SJCRH30 (cell line): Measurements from ENCODE around the gene TRDMT1. TPM values are rescaled to one million over a fixed set of nuclear protein-coding genes. Genes with fewer than 3 reads are reported as not detected.
"Not testable (repeated sequence)": the region's sequence is repeated elsewhere in the genome, so short reads cannot be mapped to it uniquely, and the experiment has no call there.

Experiments
- DNase-seq, 2 experiments: peaks; one replicate each; pipeline ENCODE4 v3.0.0-alpha.2; 2015 to 2020
- H3K27ac ChIP-seq: fragments of 250-450 bp; sonication (Bioruptor Pico); 2 replicates; pipeline ENCODE4 v1.5.1; 2020; ENCODE audit warnings: mild to moderate bottlenecking, moderate library complexity
- H3K27me3 ChIP-seq: fragments of 250-450 bp; sonication (Bioruptor Pico); 2 replicates; pipeline ENCODE4 v1.5.1; 2020; ENCODE audit warnings: mild to moderate bottlenecking, moderate library complexity
- H3K36me3 ChIP-seq: fragments of 250-450 bp; sonication (Bioruptor Pico); 2 replicates; pipeline ENCODE4 v1.5.1; 2020; ENCODE audit warnings: mild to moderate bottlenecking, moderate library complexity
- H3K4me1 ChIP-seq: fragments of 250-450 bp; sonication (Bioruptor Pico); 2 replicates; pipeline ENCODE4 v1.5.1; 2020; ENCODE audit warnings: mild to moderate bottlenecking, moderate library complexity
- H3K4me3 ChIP-seq: fragments of 250-450 bp; sonication (Bioruptor Pico); 2 replicates; pipeline ENCODE4 v1.5.1; 2020; ENCODE audit warnings: mild to moderate bottlenecking, moderate library complexity
- H3K9me3 ChIP-seq: fragments of 250-450 bp; sonication (Bioruptor Pico); replicated peaks from 2 replicates; pipeline ENCODE4 v1.5.1; 2020; ENCODE audit warnings: mild to moderate bottlenecking, moderate library complexity
- total RNA-seq: library from RNA; depleted of rRNA; stranded (reverse); fragments of >200 nt; shearing (Covaris generic); gene quantifications from 2 replicates; pipeline ENCODE4 v1.2.3, GENCODE V29; 2014

The TRDMT1 gene
- total RNA-seq, 1 experiment from 2014 or later: 10.8 TPM

DNA sequence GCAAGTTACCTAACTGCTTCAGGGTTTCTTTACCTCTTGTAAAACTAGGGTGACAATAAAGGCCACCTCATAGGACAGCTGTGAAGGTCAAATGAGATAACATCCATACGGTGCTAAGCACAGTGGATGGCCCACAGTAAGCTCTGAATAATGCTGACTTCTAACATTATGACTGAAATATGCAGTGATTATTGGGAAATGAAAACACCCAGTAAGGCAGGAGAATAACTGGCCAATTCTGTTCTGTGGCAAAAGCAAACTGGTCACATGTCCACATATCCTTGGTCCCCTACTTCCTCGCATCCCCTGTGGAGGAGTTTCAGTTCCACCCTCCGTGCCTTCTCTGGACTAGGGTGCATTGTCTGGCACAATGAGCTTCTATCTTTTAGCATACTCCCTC is 73.2 kb downstream of the TRDMT1 start:
- Histone ChIP-seq H3K27ac (no peak overlapping the region), H3K4me3 (no peak overlapping the region), H3K27me3 (no peaks in the 10 kb centered on the region), H3K9me3 (no peaks in the 10 kb centered on the region), H3K36me3 (no peaks in the 10 kb centered on the region), H3K4me1 (peaks cover 11% of the 10 kb centered on the region)
- no peak for DNase-seq

DNA sequence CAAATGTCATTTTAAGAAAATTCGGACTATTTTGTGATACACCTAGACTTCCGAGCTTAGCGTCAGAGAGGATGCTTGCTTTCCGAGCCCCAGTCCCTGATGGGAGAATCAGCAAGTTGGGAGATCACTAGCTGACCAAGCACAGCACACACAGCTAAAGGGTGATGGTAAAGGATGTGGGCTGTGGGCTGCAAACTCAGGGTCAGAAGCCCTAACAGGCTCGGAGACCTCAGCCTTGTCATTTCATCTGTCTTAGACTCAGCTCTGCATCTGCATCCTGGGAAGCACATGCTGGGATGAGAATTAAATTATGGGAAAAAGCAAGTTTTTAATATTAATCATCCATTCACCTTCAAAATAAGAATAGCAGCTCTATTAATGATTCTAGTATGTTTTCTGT is 75.1 kb downstream of the TRDMT1 start:
- DNase-seq: no peak
- Histone ChIP-seq H3K27ac (no peak overlapping the region), H3K4me1 (peaks cover 12% of the 10 kb centered on the region), H3K36me3 (no peaks in the 10 kb centered on the region), H3K4me3 (no peak overlapping the region), H3K9me3 (no peaks in the 10 kb centered on the region), H3K27me3 (no peaks in the 10 kb centered on the region)

DNA sequence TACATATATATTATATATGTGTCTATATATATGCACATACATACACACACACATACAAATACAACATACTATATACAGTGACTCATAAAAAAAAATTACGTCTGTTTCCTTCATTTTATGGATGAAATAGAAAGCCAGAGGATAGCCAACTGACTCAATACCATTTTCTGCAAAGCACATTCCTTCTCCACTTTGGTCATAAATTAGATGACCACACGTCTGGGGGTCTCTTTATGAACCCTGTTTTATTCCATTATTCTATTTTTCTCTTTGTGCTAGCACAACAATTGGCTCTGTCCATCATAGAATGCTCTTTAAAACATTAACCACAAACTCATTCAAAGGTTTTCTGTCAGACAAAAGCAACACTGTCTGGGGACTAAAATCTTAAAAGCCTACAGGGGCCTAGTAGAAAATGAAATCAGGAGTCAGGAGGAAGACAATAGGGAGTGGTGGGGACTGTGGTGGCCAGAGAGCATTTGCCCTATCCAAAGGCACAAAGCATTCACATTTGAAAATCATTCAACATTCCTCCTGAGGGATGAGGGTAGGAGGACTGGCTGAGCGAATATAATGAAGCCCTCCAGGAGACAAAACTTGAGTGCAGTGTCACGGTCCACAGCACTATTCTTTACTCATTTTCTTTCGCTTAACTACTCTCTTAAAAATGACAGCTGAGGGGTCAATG is 76.1 kb downstream of the TRDMT1 start:
- Histone ChIP-seq H3K36me3 (no peaks in the 10 kb centered on the region), H3K4me3 (no peak overlapping the region), H3K4me1 (peaks cover 12% of the 10 kb centered on the region), H3K27ac (0 out of 2 replicates have a peak overlapping the region, but pooled peaks have one; percentile 9), H3K9me3 (no peaks in the 10 kb centered on the region), H3K27me3 (no peaks in the 10 kb centered on the region)
- DNase-seq: peak in 1 of 2 experiments; percentile 59

DNA sequence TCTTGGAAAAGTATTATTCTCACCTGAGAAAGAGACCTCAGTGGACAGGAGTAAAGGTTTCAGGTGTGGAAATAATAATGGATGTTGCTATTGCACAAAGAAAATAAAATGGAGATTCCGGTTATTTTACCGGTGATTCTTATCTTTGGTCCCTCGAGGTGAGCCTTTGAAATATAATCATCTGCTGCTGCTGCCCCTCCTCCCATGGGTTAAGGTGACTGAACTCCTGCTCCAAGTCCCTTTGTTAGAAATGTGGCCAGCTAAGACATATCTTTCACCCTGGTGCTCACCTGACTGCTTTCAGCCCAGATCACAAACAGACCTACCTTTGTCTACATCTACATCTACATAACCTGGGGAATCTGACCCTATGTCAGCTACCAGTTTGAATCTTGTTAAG is 77.5 kb downstream of the TRDMT1 start:
- Histone ChIP-seq H3K9me3 (no peaks in the 10 kb centered on the region), H3K36me3 (no peaks in the 10 kb centered on the region), H3K27me3 (no peaks in the 10 kb centered on the region), H3K27ac (no peak overlapping the region), H3K4me1 (peaks cover 12% of the 10 kb centered on the region), H3K4me3 (no peak overlapping the region)
- no peak for DNase-seq

DNA sequence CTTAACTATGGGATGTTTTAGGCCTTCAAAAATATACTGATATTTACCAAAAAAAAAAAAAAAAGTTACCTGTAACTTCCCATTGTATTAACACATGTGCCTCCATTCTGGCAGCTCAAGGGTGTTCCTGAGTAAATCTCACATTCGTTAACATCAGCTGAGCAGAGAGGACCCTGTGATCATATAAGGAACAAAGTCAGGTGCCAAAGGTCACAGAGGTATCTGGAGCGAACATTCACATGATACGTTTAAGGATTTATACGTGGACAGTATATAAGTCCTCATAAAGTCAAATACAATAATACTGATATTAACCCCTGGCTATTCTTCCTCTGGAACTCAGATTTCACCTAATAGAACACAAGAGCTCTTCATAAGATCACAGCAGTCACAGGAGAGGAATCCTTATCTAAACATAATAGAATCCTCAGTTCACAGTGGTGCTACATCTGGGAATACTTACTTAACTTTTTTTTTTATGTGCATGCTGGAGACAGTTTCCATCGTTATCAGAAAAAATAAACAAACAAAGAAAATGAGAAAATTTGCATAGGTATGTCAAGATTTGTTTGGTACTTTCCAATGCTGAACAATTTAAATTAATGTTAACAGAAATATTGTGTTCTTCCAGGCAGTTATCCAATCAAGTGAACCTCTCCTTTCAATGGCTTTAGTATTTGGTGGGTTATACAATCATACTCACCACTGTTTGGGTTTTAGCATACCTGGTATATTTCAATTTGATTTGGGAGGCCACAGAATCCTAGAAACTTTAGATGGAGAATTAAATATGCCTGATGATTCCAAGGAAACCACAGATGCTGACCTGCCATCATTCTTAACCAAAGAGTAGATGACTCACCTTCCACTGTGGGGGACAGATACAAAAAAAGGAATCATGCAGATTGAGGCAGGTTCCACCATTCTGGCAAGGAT is 78.5 kb downstream of the TRDMT1 start:
- Histone ChIP-seq H3K36me3 (no peaks in the 10 kb centered on the region), H3K4me3 (no peak overlapping the region), H3K4me1 (peaks cover 12% of the 10 kb centered on the region), H3K27ac (no peak overlapping the region), H3K27me3 (no peaks in the 10 kb centered on the region), H3K9me3 (no peaks in the 10 kb centered on the region)
- peak in 1 of 2 experiments; percentile 15 for DNase-seq

DNA sequence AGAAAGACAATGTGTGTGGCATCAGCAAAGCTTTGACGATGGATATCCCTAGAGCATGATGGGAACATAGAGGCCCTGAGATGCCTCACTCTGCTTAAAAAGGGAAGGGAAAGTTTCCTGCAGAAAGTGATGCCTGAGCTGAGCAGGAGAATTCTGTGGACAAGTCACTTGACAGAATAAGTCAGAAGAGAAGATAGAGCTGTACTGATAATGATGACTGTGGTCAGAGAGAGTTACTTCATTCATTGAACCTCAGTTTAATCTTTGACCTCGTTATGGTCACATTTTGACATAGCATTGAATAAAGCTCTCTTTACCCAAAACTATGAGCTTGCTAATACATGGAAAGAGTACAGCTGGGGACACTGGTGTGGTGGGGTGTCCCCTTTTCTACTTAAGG is 79.4 kb downstream of the TRDMT1 start:
- no peak overlapping the region for H3K4me3 ChIP-seq
- no peak for DNase-seq
- no peaks in the 10 kb centered on the region for H3K9me3 ChIP-seq
- H3K4me1 ChIP-seq: peaks cover 12% of the 10 kb centered on the region
- H3K36me3 ChIP-seq: no peaks in the 10 kb centered on the region
- H3K27me3 ChIP-seq: no peaks in the 10 kb centered on the region
- H3K27ac ChIP-seq: no peak overlapping the region

DNA sequence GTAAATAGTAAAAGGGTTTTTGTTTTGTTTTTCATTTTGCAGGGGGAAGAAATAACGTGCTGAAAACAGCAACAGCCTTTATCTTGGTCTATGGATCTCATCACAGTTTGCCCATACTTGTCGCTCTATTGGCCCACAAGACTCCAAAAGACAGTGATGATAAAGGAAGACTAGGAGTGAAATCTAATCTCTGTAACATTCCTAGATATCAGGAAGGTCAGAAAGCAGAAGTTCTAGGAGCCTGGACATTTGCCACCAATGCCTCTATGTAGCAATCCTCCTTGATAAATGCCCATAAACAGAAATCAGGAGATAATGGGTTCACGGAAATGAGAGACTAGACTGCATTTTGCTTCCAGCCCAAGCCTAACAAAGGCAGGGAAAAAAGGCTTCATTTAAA is 80.8 kb downstream of the TRDMT1 start:
- H3K36me3 ChIP-seq: no peaks in the 10 kb centered on the region
- no peaks in the 10 kb centered on the region for H3K9me3 ChIP-seq
- H3K27ac ChIP-seq: no peak overlapping the region
- no peaks in the 10 kb centered on the region for H3K27me3 ChIP-seq
- H3K4me3 ChIP-seq: no peak overlapping the region
- no peak for DNase-seq
- H3K4me1 ChIP-seq: peaks cover 12% of the 10 kb centered on the region

DNA sequence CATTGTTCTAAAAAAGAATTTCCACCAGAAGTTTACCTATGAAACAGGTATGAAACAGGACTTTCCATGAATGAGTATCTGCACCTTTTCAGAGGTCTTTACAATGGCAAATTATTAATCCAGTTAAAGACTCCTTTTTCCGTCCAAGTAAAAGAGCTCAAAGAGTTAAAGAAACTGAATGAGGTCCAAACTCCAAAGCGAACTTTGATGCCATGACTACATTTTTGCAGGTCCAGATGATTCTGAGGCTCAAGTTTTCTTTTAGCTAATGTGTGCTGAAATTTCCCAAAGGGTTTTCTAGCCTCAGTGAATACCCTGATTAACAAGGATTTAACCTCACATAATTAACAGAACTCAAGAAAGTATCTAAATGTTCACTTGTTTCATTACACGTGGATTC is 81.6 kb downstream of the TRDMT1 start:
- Histone ChIP-seq H3K4me3 (no peak overlapping the region), H3K27me3 (no peaks in the 10 kb centered on the region), H3K4me1 (peaks cover 8% of the 10 kb centered on the region), H3K9me3 (no peaks in the 10 kb centered on the region), H3K36me3 (no peaks in the 10 kb centered on the region), H3K27ac (no peak overlapping the region)
- DNase-seq: no peak

DNA sequence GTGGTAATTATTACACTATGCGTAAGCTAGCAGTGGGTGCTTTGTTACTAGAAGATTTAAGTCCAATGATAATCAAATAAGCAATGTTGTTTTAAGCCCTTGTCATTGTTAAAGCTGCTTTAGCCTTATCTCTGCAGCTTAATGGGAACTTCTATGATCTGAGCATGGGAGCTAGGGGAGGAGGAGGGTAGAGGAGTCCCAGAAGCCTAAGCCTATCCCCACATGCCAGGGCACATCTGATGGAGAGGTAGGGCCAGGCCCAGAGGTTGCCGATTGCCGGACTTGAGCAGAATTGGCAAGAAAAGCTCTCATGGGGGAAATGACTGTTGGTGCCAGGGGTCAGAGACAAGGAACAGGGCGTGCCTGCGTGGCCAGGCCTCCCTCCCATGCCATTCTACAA is 85.3 kb downstream of the TRDMT1 start:
- H3K36me3 ChIP-seq: no peaks in the 10 kb centered on the region
- no peak overlapping the region for H3K27ac ChIP-seq
- H3K4me1 ChIP-seq: no peaks in the 10 kb centered on the region
- no peaks in the 10 kb centered on the region for H3K27me3 ChIP-seq
- H3K4me3 ChIP-seq: no peak overlapping the region
- no peak for DNase-seq
- H3K9me3 ChIP-seq: no peaks in the 10 kb centered on the region

DNA sequence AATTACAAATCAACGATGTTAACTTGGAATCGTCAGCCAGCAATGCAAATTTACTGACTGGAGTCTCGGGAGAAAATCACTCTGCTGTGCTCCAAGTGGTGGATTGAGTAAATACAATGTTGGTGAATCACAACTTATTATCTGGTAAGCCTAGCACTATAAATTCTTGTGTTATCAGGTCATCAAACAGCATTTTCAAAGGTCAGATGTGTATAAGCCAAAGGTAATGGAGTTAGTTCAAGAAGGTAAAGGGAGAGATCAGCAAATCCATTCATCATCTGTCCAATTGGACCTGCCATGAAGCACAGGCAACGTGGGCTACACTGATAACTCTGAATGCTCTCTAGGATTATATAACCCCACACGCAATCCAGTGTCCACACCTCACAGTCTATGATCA is 85.8 kb downstream of the TRDMT1 start:
- Histone ChIP-seq H3K9me3 (no peaks in the 10 kb centered on the region), H3K27me3 (no peaks in the 10 kb centered on the region), H3K4me1 (no peaks in the 10 kb centered on the region), H3K27ac (no peak overlapping the region), H3K4me3 (no peak overlapping the region), H3K36me3 (no peaks in the 10 kb centered on the region)
- no peak for DNase-seq

DNA sequence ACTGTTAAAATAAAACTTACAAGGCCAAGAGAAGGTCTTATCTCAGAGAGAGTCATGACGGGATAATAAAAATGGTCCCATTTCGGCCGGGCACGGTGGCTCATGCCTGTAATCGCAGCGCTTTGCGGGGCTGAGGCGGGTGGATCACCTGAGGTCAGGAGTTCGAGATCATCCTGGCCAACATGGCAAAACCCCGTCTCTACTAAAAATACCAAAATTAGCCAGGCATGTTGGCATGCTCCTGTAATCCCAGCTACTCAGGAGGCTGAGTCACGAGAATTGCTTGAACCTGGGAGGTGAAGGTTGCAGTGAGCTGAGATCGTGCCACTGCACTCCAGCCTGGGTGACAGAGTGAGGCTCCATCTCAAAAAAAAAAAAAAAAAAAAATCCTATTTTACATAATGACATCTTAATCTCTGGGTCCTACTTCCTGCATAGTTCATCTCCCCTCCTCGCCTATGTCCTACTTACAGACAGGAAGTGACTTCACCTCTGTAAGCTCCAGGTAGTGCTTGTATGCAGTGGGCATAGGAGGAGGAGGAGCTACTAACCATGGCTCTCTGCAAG is 86.5 kb downstream of the TRDMT1 start:
- not testable (repeated sequence) for H3K27ac ChIP-seq, H3K4me1 ChIP-seq, H3K9me3 ChIP-seq, H3K27me3 ChIP-seq, DNase-seq, H3K36me3 ChIP-seq, H3K4me3 ChIP-seq

DNA sequence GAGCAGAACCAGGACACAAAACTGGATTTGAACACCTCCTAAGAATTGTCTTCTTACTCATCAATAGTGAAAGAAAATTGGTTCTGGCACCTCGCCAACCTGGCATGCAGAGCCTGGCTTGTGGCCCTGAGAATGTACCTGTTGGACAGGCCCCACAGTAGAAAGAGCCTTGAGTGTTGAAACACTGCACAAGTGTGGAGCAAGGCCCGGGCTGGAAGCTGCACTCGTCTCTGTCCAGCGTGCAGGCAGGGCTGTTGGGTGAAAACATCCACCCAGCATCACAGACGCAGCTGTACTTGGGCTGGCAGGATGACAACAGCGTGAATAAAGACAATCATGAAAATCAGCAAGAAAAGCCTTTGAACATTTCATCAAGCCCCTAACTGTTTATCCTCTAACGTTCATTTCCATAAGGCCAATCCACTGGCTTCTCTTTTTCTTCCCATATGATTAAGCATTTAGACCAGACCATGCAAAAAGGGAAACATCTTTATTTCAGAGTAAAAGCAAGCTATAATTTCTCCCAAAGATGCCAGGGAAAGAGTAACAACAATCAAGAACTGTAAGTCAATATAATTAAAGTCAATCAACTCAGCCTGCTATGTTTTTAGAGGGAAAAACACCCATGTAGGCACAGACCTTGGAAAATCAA is 87.5 kb downstream of the TRDMT1 start:
- H3K4me1 ChIP-seq: peaks cover 7% of the 10 kb centered on the region
- H3K9me3 ChIP-seq: no peaks in the 10 kb centered on the region
- no peaks in the 10 kb centered on the region for H3K27me3 ChIP-seq
- DNase-seq: peak in 1 of 2 experiments; percentile 26
- H3K36me3 ChIP-seq: no peaks in the 10 kb centered on the region
- no peak overlapping the region for H3K4me3 ChIP-seq
- no peak overlapping the region for H3K27ac ChIP-seq

DNA sequence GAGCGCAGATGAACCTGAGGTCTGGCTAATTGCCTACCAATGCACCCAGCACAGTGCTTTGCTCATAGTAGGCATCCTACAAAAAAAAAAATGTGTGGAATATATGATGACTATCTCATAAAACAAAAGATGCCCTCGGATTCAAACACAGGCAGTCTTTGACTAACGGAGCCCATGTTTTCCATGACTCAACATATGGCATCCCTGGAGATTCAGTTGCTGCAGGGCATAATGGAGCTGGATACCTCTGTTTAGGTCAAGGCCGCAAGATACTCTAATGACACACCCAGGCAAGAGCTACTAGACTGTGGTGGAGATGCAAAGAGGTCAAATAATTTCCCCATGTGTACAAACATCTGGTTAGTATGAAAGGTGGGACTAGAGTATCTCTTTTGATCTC is 88.1 kb downstream of the TRDMT1 start:
- Histone ChIP-seq H3K4me3 (no peak overlapping the region), H3K27ac (no peak overlapping the region), H3K9me3 (no peaks in the 10 kb centered on the region), H3K27me3 (no peaks in the 10 kb centered on the region), H3K36me3 (no peaks in the 10 kb centered on the region), H3K4me1 (peaks cover 9% of the 10 kb centered on the region)
- no peak for DNase-seq

DNA sequence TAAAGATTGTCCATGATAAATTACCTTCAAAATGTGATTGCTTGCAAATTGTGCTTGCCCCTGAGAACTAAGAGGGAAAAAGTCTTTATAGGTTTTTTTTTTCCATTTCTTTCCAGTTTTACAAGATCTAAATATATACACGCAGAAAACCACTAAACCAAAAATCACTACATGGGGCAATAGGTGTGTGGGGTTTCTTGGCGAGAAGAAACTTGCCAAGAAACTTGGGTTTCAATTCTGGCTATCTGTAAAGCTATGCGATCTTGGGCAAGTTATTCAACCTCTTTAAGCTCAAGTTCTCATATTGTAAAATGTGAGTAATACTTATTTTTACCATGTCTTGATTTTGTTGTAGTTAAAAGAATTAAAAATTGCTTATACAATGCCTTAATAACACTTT is 88.9 kb downstream of the TRDMT1 start:
- no peaks in the 10 kb centered on the region for H3K36me3 ChIP-seq
- H3K4me1 ChIP-seq: peaks cover 9% of the 10 kb centered on the region
- no peak overlapping the region for H3K4me3 ChIP-seq
- no peaks in the 10 kb centered on the region for H3K9me3 ChIP-seq
- no peak overlapping the region for H3K27ac ChIP-seq
- no peaks in the 10 kb centered on the region for H3K27me3 ChIP-seq
- DNase-seq: no peak
